GM18870 (cell line): Measurements from ENCODE around the gene ATG9A.

Source experiments
- ATAC-seq: cut with Tn5 transposase; IDR thresholded peaks from one replicate; pipeline ENCODE4 v1.9.1; 2021; ENCODE audit warnings: moderate library complexity; ENCODE audit not compliant: unreplicated experiment

The ATG9A gene

GRCh38 chr2:219178377-219179175 is 50.9 kb downstream of the ATG9A start:
- no peak for ATAC-seq

- ATAC-seq: peak; percentile 43
Measured at GRCh38 chr2:219177552-219178376, 51.7 kb downstream of the ATG9A start, which contains the start of gene RETREG2. Gene RETREG2, plus strand, starts transcription at chr2:219178275. Its CDS starts 78 bp downstream, at chr2:219178353.

GRCh38 chr2:219176818-219177551 is 52.5 kb downstream of the ATG9A start, which contains the start of gene CNPPD1:
Gene CNPPD1, minus strand, starts transcription at chr2:219176925. Its CDS starts 97 bp downstream, at chr2:219176828.
- peak; percentile 43 for ATAC-seq

- peak; percentile 22 for ATAC-seq
Measured at GRCh38 chr2:219175928-219176817, 53.3 kb downstream of the ATG9A start.

GRCh38 chr2:219175486-219175885 is 54.0 kb downstream of the ATG9A start:
- ATAC-seq: no peak

GRCh38 chr2:219174801-219175200 is 54.6 kb downstream of the ATG9A start:
- ATAC-seq: no peak

- ATAC-seq: no peak
Measured at GRCh38 chr2:219174146-219174545, 55.3 kb downstream of the ATG9A start.

- no peak for ATAC-seq
Measured at GRCh38 chr2:219173176-219173575, 56.3 kb downstream of the ATG9A start.

- no peak for ATAC-seq
Measured at GRCh38 chr2:219172231-219173154, 56.9 kb downstream of the ATG9A start.

GRCh38 chr2:219171231-219171651 is 58.2 kb downstream of the ATG9A start:
- no peak for ATAC-seq

- no peak for ATAC-seq
Measured at GRCh38 chr2:219169930-219170654, 59.3 kb downstream of the ATG9A start, which contains the start of gene SLC23A3. Gene SLC23A3, minus strand, starts transcription at chr2:219170029. Its CDS starts 45 bp downstream, at chr2:219169984.
